Sigmoid colon (tissue), 4 donors: ENCODE measurements around the gene ANTXRL.

ENCODE experiments used
- EP300 ChIP-seq, 4 donors: sonication (generic); formaldehyde crosslinking; IDR thresholded peaks; one replicate each; pipeline ENCODE4 v1.6.1; 2017; ENCODE audit warnings: antibody characterized with exemption in 4 of 4
- POLR2A ChIP-seq, 2 donors: fragments of 450-650 bp; IDR thresholded peaks; one replicate each; pipeline ENCODE4 v1.6.1; 2016; ENCODE audit warnings: antibody characterized with exemption in 2 of 2, mild to moderate bottlenecking in 2 of 2, moderate library complexity in 2 of 2
- POLR2AphosphoS5 ChIP-seq, 4 donors: sonication (generic); formaldehyde crosslinking; IDR thresholded peaks; one replicate each; pipeline ENCODE4 v1.6.1; 2017; ENCODE audit warnings: antibody characterized with exemption in 4 of 4
- TF ChIP-seq, protein P1 (sequence below), 4 experiments: fragments of 450-650 bp in 3 of 4; fragments of 200-600 bp in 1 of 4; IDR thresholded peaks; one replicate each; pipeline ENCODE4 v1.5.1; 2016 to 2019; ENCODE audit warnings: antibody characterized with exemption in 4 of 4, mild to moderate bottlenecking in 3 of 4, moderate library complexity in 2 of 4

- TF ChIP-seq, protein P1, sequence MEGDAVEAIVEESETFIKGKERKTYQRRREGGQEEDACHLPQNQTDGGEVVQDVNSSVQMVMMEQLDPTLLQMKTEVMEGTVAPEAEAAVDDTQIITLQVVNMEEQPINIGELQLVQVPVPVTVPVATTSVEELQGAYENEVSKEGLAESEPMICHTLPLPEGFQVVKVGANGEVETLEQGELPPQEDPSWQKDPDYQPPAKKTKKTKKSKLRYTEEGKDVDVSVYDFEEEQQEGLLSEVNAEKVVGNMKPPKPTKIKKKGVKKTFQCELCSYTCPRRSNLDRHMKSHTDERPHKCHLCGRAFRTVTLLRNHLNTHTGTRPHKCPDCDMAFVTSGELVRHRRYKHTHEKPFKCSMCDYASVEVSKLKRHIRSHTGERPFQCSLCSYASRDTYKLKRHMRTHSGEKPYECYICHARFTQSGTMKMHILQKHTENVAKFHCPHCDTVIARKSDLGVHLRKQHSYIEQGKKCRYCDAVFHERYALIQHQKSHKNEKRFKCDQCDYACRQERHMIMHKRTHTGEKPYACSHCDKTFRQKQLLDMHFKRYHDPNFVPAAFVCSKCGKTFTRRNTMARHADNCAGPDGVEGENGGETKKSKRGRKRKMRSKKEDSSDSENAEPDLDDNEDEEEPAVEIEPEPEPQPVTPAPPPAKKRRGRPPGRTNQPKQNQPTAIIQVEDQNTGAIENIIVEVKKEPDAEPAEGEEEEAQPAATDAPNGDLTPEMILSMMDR (IDR thresholded peaks at IDR 0.05): no peak
- TF ChIP-seq POLR2AphosphoS5 (IDR thresholded peaks at IDR 0.05) (no peak), POLR2A (IDR thresholded peaks at IDR 0.05) (no peak), EP300 (IDR thresholded peaks at IDR 0.05) (no peak)
Observed at GRCh38 chr10:46287846-46288477, 1.2 kb downstream of the ANTXRL start.
